ENCODE measurements around the gene RABL6.
"Not testable (repeated sequence)": the region's sequence is repeated elsewhere in the genome, so short reads cannot be mapped to it uniquely, and the experiment has no call there.

RABL6 gene

GRCh38 chr9:136837146-136837855 lies 29.6 kb downstream of the RABL6 start:
- POLR2A ChIA-PET (ENCODE audit: low non-redundant PET): no interaction called here
- CTCF ChIA-PET: no interaction called here
- no peak for TF ChIP-seq CTCF (conservative IDR thresholded peaks at IDR 0.05; ENCODE audit: low read depth)
- peak overlapping the region; percentile 90 for H3K27ac ChIP-seq
- no peak for DNase-seq (ENCODE audit: low spot score)

GRCh38 chr9:136837856-136838277 lies 30.1 kb downstream of the RABL6 start:
- POLR2A ChIA-PET (ENCODE audit: low non-redundant PET): not testable (repeated sequence)

GRCh38 chr9:136838314-136839228 lies 30.8 kb downstream of the RABL6 start:
- H3K27ac ChIP-seq: peak overlapping the region; percentile 90
- POLR2A ChIA-PET (ENCODE audit: low non-redundant PET): no interaction called here
- no peak for DNase-seq (ENCODE audit: low spot score)
- no peak for TF ChIP-seq CTCF (conservative IDR thresholded peaks at IDR 0.05; ENCODE audit: low read depth)
- CTCF ChIA-PET: interaction anchor here (1.4 kb wide), 1 partner anchor 197 kb away, joined by 7 read pairs; no protein-coding TSS in a partner anchor

More at GRCh38 chr9:136837856-136838277, 30.1 kb downstream of the RABL6 start:
- DNase-seq (ENCODE audit: low spot score); CTCF ChIA-PET: not testable (repeated sequence)
- peak overlapping the region; percentile 90 for H3K27ac ChIP-seq

- ChIA-PET CTCF (interaction anchor here (0.6 to 1.4 kb wide), 4 partner anchors 29 to 319 kb away, joined by 3 to 7 read pairs (median 4); partner anchors contain the start of gene NPDC1), POLR2A (ENCODE audit: low non-redundant PET) (no interaction called here)
- H3K27ac ChIP-seq: peak overlapping the region; percentile 90
- DNase-seq (ENCODE audit: low spot score): no peak
- no peak for TF ChIP-seq CTCF (conservative IDR thresholded peaks at IDR 0.05; ENCODE audit: low read depth)
Measured at GRCh38 chr9:136839229-136840139, 31.7 kb downstream of the RABL6 start.

GRCh38 chr9:136840140-136840876 lies 32.6 kb downstream of the RABL6 start:
- peak overlapping the region; percentile 90 for H3K27ac ChIP-seq
- CTCF ChIA-PET: interaction anchor here (0.6 to 1.4 kb wide), 5 partner anchors 28 to 320 kb away, joined by 3 to 7 read pairs (median 3); partner anchors contain the start of gene NPDC1
- POLR2A ChIA-PET (ENCODE audit: low non-redundant PET): interaction anchor here (0.6 kb wide), 1 partner anchor 108 kb away, joined by 3 read pairs; no protein-coding TSS in a partner anchor
- DNase-seq (ENCODE audit: low spot score): peak; percentile 27
- no peak for TF ChIP-seq CTCF (conservative IDR thresholded peaks at IDR 0.05; ENCODE audit: low read depth)

Data from RWPE1 (cell line).